Measurements from ENCODE around the gene CNNM1. TPM values are rescaled to one million over a fixed set of nuclear protein-coding genes. Genes with fewer than 3 reads are reported as not detected.

CNNM1 gene
- total and polyA plus RNA-seq, 9 of the 15 experiments (the other 6 are each of a cell fraction or from before 2014, with no cell fraction given): not detected

- TF ChIP-seq GABPA (tag; conservative IDR thresholded peaks at IDR 0.05; ENCODE audit: low read depth): no peak
- TF ChIP-seq FOXK1 (CRISPR knock-in tag; IDR thresholded peaks at IDR 0.05; ENCODE audit: borderline replicate concordance): no peak
- TF ChIP-seq CTCF (IDR thresholded peaks at IDR 0.05 in 2 of 3, conservative IDR thresholded peaks at IDR 0.05 in 1 of 3; ENCODE audit: insufficient read depth in 2 of 3, low read depth in 1 of 3, low read length in 3 of 3): no peak
- no peak for TF ChIP-seq ELF1 (tag; IDR thresholded peaks at IDR 0.05)
- TF ChIP-seq HINFP (tag; conservative IDR thresholded peaks at IDR 0.05; ENCODE audit: low read depth): no peak
- TF ChIP-seq MCM5 (IDR thresholded peaks at IDR 0.05; ENCODE audit: low read depth): no peak
- no peak for TF ChIP-seq THAP12 (CRISPR knock-in tag; IDR thresholded peaks at IDR 0.05)
- no peak for TF ChIP-seq KDM1A (IDR thresholded peaks at IDR 0.05)
- TF ChIP-seq SAP30 (IDR thresholded peaks at IDR 0.05; ENCODE audit: borderline replicate concordance, insufficient read depth, low read depth, low read length, poor library complexity, severe bottlenecking): no peak
- no peak for TF ChIP-seq NR1H2 (CRISPR knock-in tag; IDR thresholded peaks at IDR 0.05)
Measured at GRCh38 chr10:99296605-99297004, 32.6 kb upstream of the CNNM1 start (continued).
